GM12892 (cell line): ENCODE data around the gene RSPH1.

Experiments
- POLR2A ChIP-seq: IDR thresholded peaks from 2 replicates; pipeline ENCODE4 v1.6.1; 2011; ENCODE audit warnings: low read depth, low read length, control low read depth
- POLR2AphosphoS5 ChIP-seq: IDR thresholded peaks from 2 replicates; pipeline ENCODE4 v1.6.1; 2011; ENCODE audit warnings: low read depth, low read length, control low read depth

GRCh38 chr21:42515708-42516502 lies 19.9 kb upstream of the RSPH1 start:
- TF ChIP-seq POLR2AphosphoS5 (no peak), POLR2A (no peak)
